Brain microvascular endothelial cell (primary cell): ENCODE measurements around the gene IPMK.
A peak's percentile ranks its signal among the peaks of the same experiment; 100 is the strongest.

Experiments
- DNase-seq: peaks from one replicate; pipeline ENCODE4 v3.0.0-alpha.2; 2020
- H3K27ac ChIP-seq: fragments of 250-450 bp; sonication (Bioruptor Pico); 2 replicates; pipeline ENCODE4 v1.5.1; 2020; ENCODE audit warnings: mild to moderate bottlenecking, moderate library complexity
- H3K27me3 ChIP-seq: fragments of 250-450 bp; sonication (Bioruptor Pico); replicated peaks from 2 replicates; pipeline ENCODE4 v1.5.1; 2020; ENCODE audit warnings: mild to moderate bottlenecking
- H3K36me3 ChIP-seq: fragments of 250-450 bp; sonication (Bioruptor Pico); replicated peaks from 2 replicates; pipeline ENCODE4 v1.5.1; 2020; ENCODE audit warnings: mild to moderate bottlenecking
- H3K4me3 ChIP-seq: 2 replicates; pipeline ENCODE4 v1.5.1; 2011; ENCODE audit warnings: low read depth, mild to moderate bottlenecking, control low read depth, low read length, moderate library complexity
- CTCF ChIP-seq: IDR thresholded peaks from 2 replicates; pipeline ENCODE4 v1.5.1; 2011; ENCODE audit warnings: low read depth, mild to moderate bottlenecking, moderate library complexity, low read length, control low read depth, inconsistent platforms; ENCODE audit errors: missing control alignments
- in situ Hi-C: cut with HindIII; loops from 2 replicates; pipeline ENCODE4 v1.10.0; 2017; ENCODE audit warnings: low sequenced_read_pairs, low pct_ligation_motif_present

The IPMK gene

GRCh38 chr10:58282615-58283014, 14.9 kb upstream of the IPMK start:
- Histone ChIP-seq H3K4me3 (no peak overlapping the region), H3K27ac (no peak overlapping the region), H3K36me3 (no peaks in the 10 kb centered on the region), H3K27me3 (no peaks in the 10 kb centered on the region)
- no peak for DNase-seq
- TF ChIP-seq CTCF = no peak
- in situ Hi-C loops = no loop called here

GRCh38 chr10:58281092-58281752, 13.5 kb upstream of the IPMK start:
- Histone ChIP-seq H3K27ac (no peak overlapping the region), H3K27me3 (no peaks in the 10 kb centered on the region), H3K36me3 (no peaks in the 10 kb centered on the region), H3K4me3 (no peak overlapping the region)
- DNase-seq = no peak
- in situ Hi-C loops = no loop called here
- no peak for TF ChIP-seq CTCF

- no peak overlapping the region for H3K4me3 ChIP-seq
- in situ Hi-C loops = no loop called here
- H3K27ac ChIP-seq = no peak overlapping the region
- no peaks in the 10 kb centered on the region for H3K36me3 ChIP-seq
- no peaks in the 10 kb centered on the region for H3K27me3 ChIP-seq
- DNase-seq = peak; percentile 41
- TF ChIP-seq CTCF = no peak
Measured at GRCh38 chr10:58280477-58280876, 12.8 kb upstream of the IPMK start.

- Histone ChIP-seq H3K36me3 (no peaks in the 10 kb centered on the region), H3K27ac (no peak overlapping the region), H3K27me3 (no peaks in the 10 kb centered on the region), H3K4me3 (no peak overlapping the region)
- TF ChIP-seq CTCF = no peak
- no peak for DNase-seq
- in situ Hi-C loops = no loop called here
Measured at GRCh38 chr10:58278962-58279307, 11.2 kb upstream of the IPMK start.

- no peak for TF ChIP-seq CTCF
- DNase-seq = no peak
Measured at GRCh38 chr10:58278274-58278961, 10.7 kb upstream of the IPMK start.

More at GRCh38 chr10:58278274-58278961, 10.7 kb upstream of the IPMK start:
- no peak overlapping the region for H3K4me3 ChIP-seq
- H3K27ac ChIP-seq = no peak overlapping the region
- H3K36me3 ChIP-seq = no peaks in the 10 kb centered on the region
- in situ Hi-C loops = no loop called here
- no peaks in the 10 kb centered on the region for H3K27me3 ChIP-seq
